ENCODE data around the gene MTG1.

- TF ChIP-seq CTCF (IDR thresholded peaks at IDR 0.05; ENCODE audit: low read depth, low read length) = no peak
- no peak for TF ChIP-seq EZH2phosphoT487 (IDR thresholded peaks at IDR 0.05; ENCODE audit: low read depth)
Measured at GRCh38 chr10:133471300-133472109, 77.5 kb downstream of the MTG1 start.
